ENCODE measurements around the gene NID1.

- TF ChIP-seq CTCF (IDR thresholded peaks at IDR 0.05) (no peak), POLR2AphosphoS5 (IDR thresholded peaks at IDR 0.05) (no peak), POLR2A (IDR thresholded peaks at IDR 0.05) (no peak)
Measured at GRCh38 chr1:236041631-236042618, 23.0 kb downstream of the NID1 start.
